Ovary (tissue), 9 donors: ENCODE measurements around the gene GTF2H1. TPM values are rescaled to one million over a fixed set of nuclear protein-coding genes. Genes with fewer than 3 reads are reported as not detected.

Experiments
- DNase-seq, 5 donors: peaks; one replicate each; pipeline ENCODE4 v3.0.0-alpha.2; 2019 to 2020
- H3K27ac ChIP-seq, 2 donors: fragments of 200-600 bp; one replicate each; pipeline versions ENCODE4 v1.5.1 to v1.8.0; 2019 to 2022
- H3K27me3 ChIP-seq: fragments of 200-600 bp; one replicate; pipeline ENCODE4 v1.8.0; 2022
- H3K36me3 ChIP-seq: fragments of 200-600 bp; sonication (generic); one replicate; pipeline ENCODE4 v1.5.1; 2019
- H3K4me1 ChIP-seq: one replicate; pipeline ENCODE4 v1.8.1; 2013; ENCODE audit warnings: mild to moderate bottlenecking, moderate library complexity; ENCODE audit not compliant: insufficient read depth
- H3K4me3 ChIP-seq: fragments of 200-600 bp; sonication (generic); one replicate; pipeline ENCODE4 v1.5.1; 2017
- H3K9me3 ChIP-seq, 2 donors: fragments of 200-600 bp in 1 of 2; sonication (generic) in 1 of 2; one replicate each; pipeline versions ENCODE4 v1.5.1 to v1.8.1; 2013 to 2019; ENCODE audit warnings: mild to moderate bottlenecking in 1 of 2, moderate library complexity in 1 of 2
- EP300 ChIP-seq: sonication (generic); formaldehyde crosslinking; IDR thresholded peaks from one replicate; pipeline ENCODE4 v1.6.1; 2017; ENCODE audit warnings: antibody characterized with exemption
- POLR2A ChIP-seq: fragments of 450-650 bp; IDR thresholded peaks from one replicate; pipeline ENCODE4 v1.6.1; 2017; ENCODE audit warnings: antibody characterized with exemption, mild to moderate bottlenecking, moderate library complexity
- WGBS, 3 donors: extraction: QIAGEN DNeasy Blood & Tissue Kit in 1 of 3; methylation state at CpG; one replicate each; pipeline versions ENCODE4 v1.1.5 to v1.1.7; 2013 to 2017; 5-methylcytosine and 5-hydroxymethylcytosine counted together
- intact Hi-C, 4 donors: fragments of 100-400 bp; cut with DNase I; formaldehyde crosslinking; loops; one replicate each; pipeline versions ENCODE4 v1.11.0 to v1.15.1; 2022 to 2023
- polyA plus RNA-seq, 2 donors: library from polyadenylated mRNA; stranded (reverse); fragments of 200-250 nt in 1 of 2; fragments of 350-450 nt in 1 of 2; fragmentation: Illumina TruSeq in 1 of 2; extraction: RNeasy Lipid Tissue Mini Kit (QIAGEN cat#74804) in 1 of 2; gene quantifications; one replicate each; pipeline ENCODE4 v1.2.3, GENCODE V29; 2013 to 2014
- total RNA-seq, 7 donors: library from RNA; depleted of rRNA in 2 of 7; stranded (reverse); fragments of >200 nt in 2 of 7; fragmentation: NEBNext Ultra II Directional in 3 of 7; extraction: Animal tissue kit (Norgen Biotek cat#: 25700) in 3 of 7; gene quantifications; one replicate each; pipeline versions ENCODE4 v1.1.0 to v1.2.4, GENCODE V29; 2016 to 2023
- TF ChIP-seq, protein P1 (sequence below), 3 donors: fragments of 450-650 bp in 2 of 3; fragments of 200-600 bp in 1 of 3; IDR thresholded peaks; one replicate each; pipeline versions ENCODE4 v1.5.1 to v1.8.0; 2016 to 2022; ENCODE audit warnings: antibody characterized with exemption in 3 of 3, mild to moderate bottlenecking in 1 of 3
- donor health status: DM: no; HTN: no; CAD: no; lungs with moderate emphysema.
- donor health status: DM: no; HTN: no; CAD: no.
- donor health status: Bipolar disorder and iron deficiency.
- donor health status: DM: yes; HTN: yes; CAD: no.
- donor health status: DM: no; HTN: no; CAD: no.
- donor health status: DM: yes; HTN: yes; CAD: no.

The GTF2H1 gene
- total and polyA plus RNA-seq, 9 donors = 23.9 to 48.3 (median 38.3) TPM

DNA sequence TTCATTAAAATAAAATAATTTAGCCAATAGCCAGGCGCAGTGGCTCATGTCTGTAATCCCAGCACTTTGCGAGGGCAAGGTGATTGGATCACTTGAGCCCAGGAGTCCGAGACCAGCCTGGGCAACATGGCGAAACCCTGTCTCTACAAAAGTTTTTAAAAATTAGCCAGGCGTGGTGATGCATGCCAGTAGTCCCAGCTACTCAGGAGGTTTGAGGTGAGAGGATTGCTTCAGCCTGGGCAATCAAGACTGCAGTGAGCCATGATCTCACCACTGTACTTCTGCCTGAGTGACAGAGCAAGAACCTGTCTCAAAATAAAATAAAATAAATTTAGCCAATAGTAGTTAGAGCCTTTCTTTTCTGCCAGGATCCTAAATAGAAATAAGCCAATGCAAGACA is 12.7 kb upstream of the GTF2H1 start:
- Histone ChIP-seq H3K27me3 (no peaks in the 10 kb centered on the region), H3K4me1 (peaks cover 14% of the 10 kb centered on the region), H3K36me3 (no peaks in the 10 kb centered on the region), H3K27ac (no peak overlapping the region), H3K9me3 (no peaks in the 10 kb centered on the region), H3K4me3 (no peak overlapping the region)
- no peak for DNase-seq
- intact Hi-C loops = no loop called here
- TF ChIP-seq, protein P1, sequence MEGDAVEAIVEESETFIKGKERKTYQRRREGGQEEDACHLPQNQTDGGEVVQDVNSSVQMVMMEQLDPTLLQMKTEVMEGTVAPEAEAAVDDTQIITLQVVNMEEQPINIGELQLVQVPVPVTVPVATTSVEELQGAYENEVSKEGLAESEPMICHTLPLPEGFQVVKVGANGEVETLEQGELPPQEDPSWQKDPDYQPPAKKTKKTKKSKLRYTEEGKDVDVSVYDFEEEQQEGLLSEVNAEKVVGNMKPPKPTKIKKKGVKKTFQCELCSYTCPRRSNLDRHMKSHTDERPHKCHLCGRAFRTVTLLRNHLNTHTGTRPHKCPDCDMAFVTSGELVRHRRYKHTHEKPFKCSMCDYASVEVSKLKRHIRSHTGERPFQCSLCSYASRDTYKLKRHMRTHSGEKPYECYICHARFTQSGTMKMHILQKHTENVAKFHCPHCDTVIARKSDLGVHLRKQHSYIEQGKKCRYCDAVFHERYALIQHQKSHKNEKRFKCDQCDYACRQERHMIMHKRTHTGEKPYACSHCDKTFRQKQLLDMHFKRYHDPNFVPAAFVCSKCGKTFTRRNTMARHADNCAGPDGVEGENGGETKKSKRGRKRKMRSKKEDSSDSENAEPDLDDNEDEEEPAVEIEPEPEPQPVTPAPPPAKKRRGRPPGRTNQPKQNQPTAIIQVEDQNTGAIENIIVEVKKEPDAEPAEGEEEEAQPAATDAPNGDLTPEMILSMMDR (IDR thresholded peaks at IDR 0.05) = no peak
- no peak for TF ChIP-seq EP300
- no peak for TF ChIP-seq POLR2A
- WGBS, 3 donors = 96 to 98% (median 96%) methylated on average over 5 of the region's 5 CpGs

- no peak for TF ChIP-seq EP300
- TF ChIP-seq, protein P1 (IDR thresholded peaks at IDR 0.05) = no peak
- TF ChIP-seq POLR2A = no peak
- no peak overlapping the region for H3K27ac ChIP-seq
- H3K4me3 ChIP-seq = no peak overlapping the region
- intact Hi-C loops = no loop called here
- H3K36me3 ChIP-seq = no peaks in the 10 kb centered on the region
- 80 to 84% (median 81%) methylated on average over 6 of the region's 6 CpGs for WGBS, 3 donors
- no peak for DNase-seq
- no peaks in the 10 kb centered on the region for H3K9me3 ChIP-seq
- no peaks in the 10 kb centered on the region for H3K27me3 ChIP-seq
- peaks cover 18% of the 10 kb centered on the region for H3K4me1 ChIP-seq
Measured at GRCh38 chr11:18310800-18311340, 11.5 kb upstream of the GTF2H1 start.

DNA sequence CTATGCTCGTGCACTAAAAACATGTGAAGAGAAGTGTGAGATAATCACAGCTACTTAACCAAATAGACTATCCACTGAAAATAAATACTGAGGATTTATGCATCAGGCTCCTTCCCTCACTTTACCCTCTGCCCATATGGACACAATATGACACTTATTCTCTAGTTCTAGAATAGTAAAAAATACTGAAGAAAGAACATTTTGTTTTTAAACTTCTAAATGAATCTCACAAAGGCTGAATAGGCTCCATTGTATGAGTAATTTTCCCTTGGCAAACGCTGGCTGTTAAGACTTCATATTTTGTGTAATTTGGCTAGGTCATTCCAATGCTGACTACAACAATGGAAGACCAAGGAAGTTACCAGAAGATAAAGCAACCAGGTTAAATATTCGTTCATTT is 10.4 kb upstream of the GTF2H1 start:
- H3K4me1 ChIP-seq = peaks cover 18% of the 10 kb centered on the region

GRCh38 chr11:18312663-18313420 is 9.5 kb upstream of the GTF2H1 start:
- intact Hi-C loops = no loop called here
- no peaks in the 10 kb centered on the region for H3K27me3 ChIP-seq
- WGBS, 3 donors = 4 to 28% (median 6%) methylated on average over 2 of the region's 2 CpGs
- no peak for DNase-seq
- H3K36me3 ChIP-seq = no peaks in the 10 kb centered on the region
- peaks cover 18% of the 10 kb centered on the region for H3K4me1 ChIP-seq
- H3K4me3 ChIP-seq = no peak overlapping the region
- H3K27ac ChIP-seq = peak overlapping the region in 1 of 2 donors; percentile 29
- H3K9me3 ChIP-seq = no peaks in the 10 kb centered on the region
- TF ChIP-seq, protein P1 (IDR thresholded peaks at IDR 0.05) = no peak
- TF ChIP-seq POLR2A (no peak), EP300 (no peak)

More for the DNA sequence above, 10.4 kb upstream of the GTF2H1 start:
- Histone ChIP-seq H3K9me3 (no peaks in the 10 kb centered on the region), H3K27me3 (no peaks in the 10 kb centered on the region), H3K36me3 (no peaks in the 10 kb centered on the region), H3K27ac (no peak overlapping the region), H3K4me3 (no peak overlapping the region)
- no peak for TF ChIP-seq POLR2A
- TF ChIP-seq EP300 = no peak
- TF ChIP-seq, protein P1 (IDR thresholded peaks at IDR 0.05) = no peak
- intact Hi-C loops = no loop called here
- DNase-seq = no peak
- WGBS, 3 donors = 24 to 27% (median 26%) methylated on average over 3 of the region's 3 CpGs
